CD4-positive, alpha-beta T cell (primary cell): ENCODE data around the gene DPP4. TPM values are rescaled to one million over a fixed set of nuclear protein-coding genes. Genes with fewer than 3 reads are reported as not detected.

Experiments used
- ATAC-seq: fragments of 200-7000 bp; cut with Tn5 transposase; one replicate; pipeline ENCODE4 v1.10.0; 2022; ENCODE audit warnings: mild to moderate bottlenecking; ENCODE audit not compliant: poor library complexity
- CTCF ChIA-PET: fragments of 350-600 bp; sonication (Branson Sonifier 250); formaldehyde crosslinking; loops from one replicate; lab custom pipeline; 2021; ENCODE audit warnings: antibody characterized with exemption, inconsistent platforms; lab: Charles Lee
- POLR2A ChIA-PET: fragments of 350-600 bp; sonication (Branson Sonifier 250); formaldehyde crosslinking; loops from one replicate; lab custom pipeline; 2021; ENCODE audit warnings: antibody characterized with exemption, inconsistent platforms; lab: Charles Lee
- DNase-seq, 14 experiments: peaks; one replicate each; pipeline ENCODE4 v3.0.0-alpha.2; 2013 to 2020; ENCODE audit warnings: mixed read lengths in 2 of 14
- H3K27ac ChIP-seq, 2 donors: one replicate each; pipeline versions ENCODE4 v1.5.1 to v1.7.0; 2013; ENCODE audit warnings: low read length in 2 of 2, low read depth in 1 of 2, mild to moderate bottlenecking in 1 of 2
- H3K27me3 ChIP-seq, 2 experiments: 1 replicate in 1 of 2; 2 replicates in 1 of 2; pipeline versions ENCODE4 v1.6.1 to v1.7.0; 2013; ENCODE audit warnings: low read length in 2 of 2, control low read depth in 1 of 2, mild to moderate bottlenecking in 1 of 2, moderate library complexity in 1 of 2; ENCODE audit not compliant: insufficient read depth in 2 of 2, control insufficient read depth in 1 of 2
- H3K36me3 ChIP-seq: one replicate; pipeline ENCODE4 v1.6.1; 2013; ENCODE audit warnings: low read length, control low read depth; ENCODE audit not compliant: insufficient read depth
- H3K4me1 ChIP-seq: one replicate; pipeline ENCODE4 v1.6.1; 2013; ENCODE audit warnings: low read length, control low read depth; ENCODE audit not compliant: insufficient read depth
- H3K4me3 ChIP-seq: one replicate; pipeline ENCODE4 v1.5.1; 2013; ENCODE audit warnings: mild to moderate bottlenecking, low read length, moderate library complexity
- H3K9me3 ChIP-seq, 2 experiments: 1 replicate in 1 of 2; 2 replicates in 1 of 2; pipeline versions ENCODE4 v1.6.1 to v1.7.0; 2013; ENCODE audit warnings: low read length in 2 of 2, mild to moderate bottlenecking in 2 of 2, control low read depth in 1 of 2, moderate library complexity in 1 of 2; ENCODE audit not compliant: control insufficient read depth in 1 of 2, insufficient read depth in 1 of 2
- H3K27ac Mint-ChIP-seq: one replicate; pipeline ENCODE4 v1.8.0; 2020; ENCODE audit warnings: mixed read lengths
- H3K27me3 Mint-ChIP-seq: one replicate; pipeline ENCODE4 v1.8.0; 2021; ENCODE audit warnings: mixed read lengths
- H3K36me3 Mint-ChIP-seq: one replicate; pipeline ENCODE4 v1.8.0; 2021; ENCODE audit warnings: low read depth, mixed read lengths
- H3K4me1 Mint-ChIP-seq: one replicate; pipeline ENCODE4 v1.8.0; 2021; ENCODE audit warnings: low read depth, mixed read lengths
- H3K4me3 Mint-ChIP-seq: one replicate; pipeline ENCODE4 v1.8.0; 2020; ENCODE audit warnings: mild to moderate bottlenecking, mixed read lengths
- H3K9me3 Mint-ChIP-seq: one replicate; pipeline ENCODE4 v1.8.0; 2020; ENCODE audit warnings: mixed read lengths
- CTCF ChIP-seq: fragments of 200-600 bp; IDR thresholded peaks from one replicate; pipeline ENCODE4 v1.8.0; 2022; ENCODE audit warnings: antibody characterized with exemption, mild to moderate bottlenecking
- intact Hi-C, 2 experiments: fragments of 100-400 bp; cut with DNase I in 1 of 2; cut with micrococcal nuclease in 1 of 2; formaldehyde crosslinking; loops; one replicate each; pipeline versions ENCODE4 v1.15.1 to v1.9.0; 2023 to 2025; cut with DNase I, micrococcal nuclease
- total RNA-seq, 174 experiments: library from RNA in 2 of 174; stranded (reverse) in 2 of 174; gene quantifications; one replicate each; pipeline ENCODE4 v1.2.3 and lab custom pipeline; 2021 to 2026

DPP4 gene
- total RNA-seq, 2 experiments from 2014 or later = 15.5 to 16.7 TPM

GRCh38 chr2:162035981-162036380, 38.0 kb downstream of the DPP4 start:
- Histone ChIP-seq H3K4me3 (no peak overlapping the region), H3K27me3 (no peaks in the 10 kb centered on the region), H3K27ac (no peak overlapping the region), H3K36me3 (peaks cover 63% of the 10 kb centered on the region), H3K9me3 (no peaks in the 10 kb centered on the region), H3K4me1 (no peaks in the 10 kb centered on the region)
- ATAC-seq (no peak), DNase-seq (no peak)
- no peak for TF ChIP-seq CTCF
- Mint-ChIP-seq H3K36me3 (peaks cover 85% of the 10 kb centered on the region), H3K27ac (no peak overlapping the region), H3K9me3 (no peaks in the 10 kb centered on the region), H3K4me1 (peaks cover 4% of the 10 kb centered on the region), H3K4me3 (no peak overlapping the region), H3K27me3 (no peaks in the 10 kb centered on the region)
- ChIA-PET POLR2A (interaction anchor here (0.6 to 1.5 kb wide), 4 partner anchors 14 to 36 kb away, joined by 3 to 5 read pairs (median 4); no protein-coding TSS in a partner anchor), CTCF (interaction anchor here (1.3 kb wide), 1 partner anchor 10 kb away, joined by 3 read pairs; no protein-coding TSS in a partner anchor)
- intact Hi-C loops = no loop called here

- Mint-ChIP-seq H3K27ac (no peak overlapping the region), H3K9me3 (no peaks in the 10 kb centered on the region), H3K4me3 (no peak overlapping the region), H3K27me3 (no peaks in the 10 kb centered on the region), H3K4me1 (peaks cover 14% of the 10 kb centered on the region), H3K36me3 (peaks cover 83% of the 10 kb centered on the region)
- Histone ChIP-seq H3K36me3 (peaks cover 67% of the 10 kb centered on the region), H3K4me3 (no peak overlapping the region), H3K4me1 (no peaks in the 10 kb centered on the region), H3K27ac (no peak overlapping the region), H3K27me3 (no peaks in the 10 kb centered on the region), H3K9me3 (no peaks in the 10 kb centered on the region)
- intact Hi-C loops = loop anchor here in 1 of 2 experiments (2.0 kb wide), 1 partner anchor 16 kb away; no protein-coding TSS in a partner anchor
- CTCF ChIA-PET = no interaction called here
- DNase-seq = no peak
- ATAC-seq = no peak
- POLR2A ChIA-PET = no interaction called here
- TF ChIP-seq CTCF = no peak
These were observed 43.4 kb downstream of the DPP4 start for GRCh38 chr2:162030363-162031190.

GRCh38 chr2:162029287-162029901, 44.6 kb downstream of the DPP4 start:
- Histone ChIP-seq H3K27ac (no peak overlapping the region), H3K36me3 (peaks cover 56% of the 10 kb centered on the region), H3K4me1 (no peaks in the 10 kb centered on the region), H3K27me3 (no peaks in the 10 kb centered on the region), H3K9me3 (no peaks in the 10 kb centered on the region), H3K4me3 (no peak overlapping the region)
- Mint-ChIP-seq H3K36me3 (peaks cover 76% of the 10 kb centered on the region), H3K9me3 (no peaks in the 10 kb centered on the region), H3K4me3 (no peak overlapping the region), H3K27ac (no peak overlapping the region), H3K4me1 (peaks cover 26% of the 10 kb centered on the region), H3K27me3 (no peaks in the 10 kb centered on the region)
- ChIA-PET CTCF (interaction anchor here (0.5 to 1.3 kb wide), 3 partner anchors 13 to 38 kb away, joined by 3 to 4 read pairs (median 3); no protein-coding TSS in a partner anchor), POLR2A (no interaction called here)
- ATAC-seq (no peak), DNase-seq (no peak)
- TF ChIP-seq CTCF = no peak
- intact Hi-C loops = no loop called here
